H9 (cell line): ENCODE measurements around the gene TPD52L1. TPM values are rescaled to one million over a fixed set of nuclear protein-coding genes. Genes with fewer than 3 reads are reported as not detected.

Experiments used
- DNase-seq: peaks from one replicate; pipeline ENCODE4 v3.0.0-alpha.2; 2017
- H2AFZ ChIP-seq: one replicate; pipeline ENCODE4 v1.6.1; 2013; ENCODE audit warnings: mild to moderate bottlenecking, low read length, control low read depth, moderate library complexity
- H2AK5ac ChIP-seq: 2 replicates; pipeline ENCODE4 v1.6.1; 2013; ENCODE audit warnings: low read length, control low read depth, mixed read lengths; ENCODE audit not compliant: insufficient read length
- H2BK120ac ChIP-seq: one replicate; pipeline ENCODE4 v1.6.1; 2013; ENCODE audit warnings: low read depth, mild to moderate bottlenecking, low read length, control low read depth, inconsistent platforms; ENCODE audit not compliant: poor library complexity, severe bottlenecking
- H2BK12ac ChIP-seq: 2 replicates; pipeline ENCODE4 v1.6.1; 2013; ENCODE audit warnings: low read length, control low read depth, mixed read lengths, low read depth; ENCODE audit not compliant: insufficient read length
- H2BK15ac ChIP-seq: 2 replicates; pipeline ENCODE4 v1.6.1; 2013; ENCODE audit warnings: low read depth, low read length, control low read depth
- H2BK20ac ChIP-seq: one replicate; pipeline ENCODE4 v1.6.1; 2013; ENCODE audit warnings: low read depth, mild to moderate bottlenecking, low read length, control low read depth, inconsistent platforms; ENCODE audit not compliant: poor library complexity, severe bottlenecking
- H2BK5ac ChIP-seq: 2 replicates; pipeline ENCODE4 v1.6.1; 2013; ENCODE audit warnings: low read length, control low read depth, mixed read lengths; ENCODE audit not compliant: insufficient read length
- H3K14ac ChIP-seq: 2 replicates; pipeline ENCODE4 v1.6.1; 2013; ENCODE audit warnings: low read length, control low read depth; ENCODE audit not compliant: insufficient read depth
- H3K18ac ChIP-seq: 2 replicates; pipeline ENCODE4 v1.6.1; 2013; ENCODE audit warnings: low read depth, mild to moderate bottlenecking, mixed read lengths, low read length, control low read depth; ENCODE audit not compliant: insufficient read length
- H3K23ac ChIP-seq: 2 replicates; pipeline ENCODE4 v1.6.1; 2013; ENCODE audit warnings: low read length, control low read depth, mixed read lengths, low read depth; ENCODE audit not compliant: insufficient read length
- H3K23me2 ChIP-seq: 2 replicates; pipeline ENCODE4 v1.6.1; 2013; ENCODE audit warnings: low read depth, mild to moderate bottlenecking, mixed read lengths, low read length, control low read depth; ENCODE audit not compliant: insufficient read length, poor library complexity, severe bottlenecking
- H3K27ac ChIP-seq: 2 replicates; pipeline ENCODE4 v1.5.1; 2013; ENCODE audit warnings: low read length, control low read depth, mixed read lengths, low read depth; ENCODE audit not compliant: insufficient read length
- H3K27me3 ChIP-seq: 2 replicates; pipeline ENCODE4 v1.6.1; 2013; ENCODE audit warnings: low read length, control low read depth, inconsistent platforms; ENCODE audit not compliant: insufficient read depth
- H3K4ac ChIP-seq: 2 replicates; pipeline ENCODE4 v1.6.1; 2013; ENCODE audit warnings: low read depth, mild to moderate bottlenecking, control low read depth, inconsistent platforms, low read length, moderate library complexity
- H3K4me1 ChIP-seq: 2 replicates; pipeline ENCODE4 v1.6.1; 2013; ENCODE audit warnings: low read length, control low read depth, inconsistent platforms; ENCODE audit not compliant: insufficient read depth
- H3K4me2 ChIP-seq: 2 replicates; pipeline ENCODE4 v1.6.1; 2013; ENCODE audit warnings: low read length, control low read depth, mixed read lengths; ENCODE audit not compliant: insufficient read length, insufficient read depth
- H3K56ac ChIP-seq: 2 replicates; pipeline ENCODE4 v1.6.1; 2013; ENCODE audit warnings: low read depth, mild to moderate bottlenecking, mixed read lengths, low read length, control low read depth; ENCODE audit not compliant: insufficient read length
- H3K79me1 ChIP-seq: 2 replicates; pipeline ENCODE4 v1.6.1; 2013; ENCODE audit warnings: low read depth, mild to moderate bottlenecking, moderate library complexity, low read length, control low read depth, inconsistent platforms; ENCODE audit not compliant: insufficient read depth, poor library complexity, severe bottlenecking
- H3K79me2 ChIP-seq: 2 replicates; pipeline ENCODE4 v1.6.1; 2013; ENCODE audit warnings: low read length, control low read depth, inconsistent platforms; ENCODE audit not compliant: insufficient read depth
- H3K9ac ChIP-seq: 2 replicates; pipeline ENCODE4 v1.6.1; 2013; ENCODE audit warnings: low read length, control low read depth, mixed read lengths; ENCODE audit not compliant: insufficient read length; ENCODE audit errors: extremely low read depth
- H3K9me3 ChIP-seq: one replicate; pipeline ENCODE4 v1.6.1; 2013; ENCODE audit warnings: low read depth, low read length, inconsistent platforms; ENCODE audit not compliant: control insufficient read depth
- H3T11ph ChIP-seq: one replicate; pipeline ENCODE4 v1.6.1; 2013; ENCODE audit warnings: mild to moderate bottlenecking, low read length, control low read depth, inconsistent platforms
- H4K20me1 ChIP-seq: one replicate; pipeline ENCODE4 v1.6.1; 2013; ENCODE audit not compliant: control insufficient read depth, insufficient read length, insufficient read depth
- H4K5ac ChIP-seq: 2 replicates; pipeline ENCODE4 v1.6.1; 2013; ENCODE audit warnings: low read depth, mild to moderate bottlenecking, mixed read lengths, low read length, control low read depth; ENCODE audit not compliant: insufficient read length
- H4K8ac ChIP-seq: replicated peaks from 2 replicates; pipeline ENCODE4 v1.6.1; 2013; ENCODE audit warnings: low read length, control low read depth, mixed read lengths, low read depth; ENCODE audit not compliant: insufficient read length
- H4K91ac ChIP-seq: 2 replicates; pipeline ENCODE4 v1.6.1; 2013; ENCODE audit warnings: low read depth, mild to moderate bottlenecking, moderate library complexity, mixed read lengths, low read length, control low read depth; ENCODE audit not compliant: insufficient read length
- H3K27ac Mint-ChIP-seq, 3 experiments: 2 replicates in 2 of 3; 3 replicates in 1 of 3; pipeline ENCODE4 v1.8.0; 2020 to 2021; ENCODE audit warnings: mixed read lengths in 3 of 3, mild to moderate bottlenecking in 1 of 3, moderate library complexity in 1 of 3
- H3K27me3 Mint-ChIP-seq: 2 replicates; pipeline ENCODE4 v1.8.0; 2021; ENCODE audit warnings: low read depth, mild to moderate bottlenecking, moderate library complexity, mixed read lengths
- H3K36me3 Mint-ChIP-seq, 3 experiments: 2 replicates in 2 of 3; 3 replicates in 1 of 3; pipeline ENCODE4 v1.8.0; 2020 to 2021; ENCODE audit warnings: low read depth in 3 of 3, mixed read lengths in 3 of 3; ENCODE audit not compliant: insufficient read depth in 1 of 3
- H3K4me1 Mint-ChIP-seq, 2 experiments: 2 replicates each; pipeline ENCODE4 v1.8.0; 2020; ENCODE audit warnings: mixed read lengths in 2 of 2
- H3K4me3 Mint-ChIP-seq, 2 experiments: 2 replicates in 1 of 2; 3 replicates in 1 of 2; pipeline ENCODE4 v1.8.0; 2020 to 2021; ENCODE audit warnings: mild to moderate bottlenecking in 2 of 2, mixed read lengths in 2 of 2, moderate library complexity in 1 of 2
- H3K9me3 Mint-ChIP-seq, 2 experiments: 2 replicates in 1 of 2; 3 replicates in 1 of 2; pipeline ENCODE4 v1.8.0; 2020; ENCODE audit warnings: mild to moderate bottlenecking in 2 of 2, mixed read lengths in 2 of 2, moderate library complexity in 1 of 2
- CTCF ChIP-seq: fragments of 200-600 bp; sonication (generic); conservative IDR thresholded peaks from 3 replicates; pipeline ENCODE4 v1.8.0; 2021; ENCODE audit warnings: antibody characterized with exemption, mild to moderate bottlenecking
- WGBS: extraction: QIAGEN DNeasy Blood & Tissue Kit; methylation state at CpG from one replicate; pipeline ENCODE4 v1.1.7; 2013; ENCODE audit warnings: missing lambda C conversion rate, low lambda C conversion rate, mixed read lengths; ENCODE audit not compliant: insufficient read length; ENCODE audit errors: extremely low coverage; 5-methylcytosine and 5-hydroxymethylcytosine counted together
- total RNA-seq: library from RNA; stranded (reverse); gene quantifications from 2 replicates; pipeline ENCODE4 v1.2.1, GENCODE V29; 2021

The TPD52L1 gene
- total RNA-seq, 1 experiment from 2014 or later: 6.6 TPM

DNA sequence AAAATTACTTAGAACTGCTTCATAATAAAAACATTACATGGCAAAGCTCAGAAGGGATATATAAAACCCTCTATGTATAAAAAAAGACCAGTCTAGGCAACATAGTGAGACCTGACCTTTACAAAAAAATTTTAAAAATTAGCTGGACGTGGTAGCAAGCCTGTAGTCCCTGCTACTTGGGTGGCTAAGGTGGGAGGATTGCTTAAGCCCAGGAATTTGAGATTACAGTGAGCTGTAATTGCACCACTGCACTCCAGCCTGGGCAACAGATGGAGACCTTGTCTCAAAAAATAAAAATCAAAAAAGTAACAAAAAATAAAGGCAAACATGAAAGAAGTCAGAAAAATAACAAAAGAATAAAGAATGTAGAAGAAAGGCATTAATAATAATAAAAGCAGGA is 21.5 kb upstream of the TPD52L1 start:
- no peaks in the 10 kb centered on the region for H3K9me3 ChIP-seq
- H4K8ac ChIP-seq: no peak overlapping the region
- no peak overlapping the region for H3K23ac ChIP-seq
- H3K79me1 ChIP-seq: no peaks in the 10 kb centered on the region
- no peak overlapping the region for H3K4me2 ChIP-seq
- H3K4me3 Mint-ChIP-seq: no peak overlapping the region
- no peak overlapping the region for H4K5ac ChIP-seq
- H2BK120ac ChIP-seq: no peak overlapping the region
- H4K91ac ChIP-seq: no peak overlapping the region
- H3K27ac Mint-ChIP-seq: no peak overlapping the region
- no peak overlapping the region for H2BK20ac ChIP-seq
- no peaks in the 10 kb centered on the region for H3K23me2 ChIP-seq
- H2BK5ac ChIP-seq: no peak overlapping the region
- no peak overlapping the region for H3K4ac ChIP-seq
- H2AK5ac ChIP-seq: no peak overlapping the region
- no peak overlapping the region for H3K14ac ChIP-seq
- no peak overlapping the region for H2BK15ac ChIP-seq
- no peak overlapping the region for H3T11ph ChIP-seq
- H3K4me1 Mint-ChIP-seq: no peaks in the 10 kb centered on the region
- H3K27ac ChIP-seq: no peak overlapping the region
- H3K18ac ChIP-seq: no peak overlapping the region
- no peaks in the 10 kb centered on the region for H4K20me1 ChIP-seq
- WGBS: no CpG with 5 or more reads among the region's 1 CpG
- H3K27me3 Mint-ChIP-seq: peaks cover 1% of the 10 kb centered on the region; the same call in 1 of the 2 replicates
- no peaks in the 10 kb centered on the region for H3K4me1 ChIP-seq
- H2BK12ac ChIP-seq: no peak overlapping the region
- no peaks in the 10 kb centered on the region for H3K79me2 ChIP-seq
- TF ChIP-seq CTCF: no peak
- H2AFZ ChIP-seq: no peak overlapping the region
- H3K27me3 ChIP-seq: no peaks in the 10 kb centered on the region
- no peak for DNase-seq
- no peaks in the 10 kb centered on the region for H3K36me3 Mint-ChIP-seq
- no peaks in the 10 kb centered on the region for H3K9me3 Mint-ChIP-seq
- no peak overlapping the region for H3K9ac ChIP-seq
- no peak overlapping the region for H3K56ac ChIP-seq
